Measurements from ENCODE around the gene PIM3. TPM values are rescaled to one million over a fixed set of nuclear protein-coding genes. Genes with fewer than 3 reads are reported as not detected.

The PIM3 gene
- total and polyA plus RNA-seq, 2 of the 8 experiments (the other 6 are each of a cell fraction or from before 2014, with no cell fraction given): 22.6 to 30.0 TPM

- TF ChIP-seq, protein P1, sequence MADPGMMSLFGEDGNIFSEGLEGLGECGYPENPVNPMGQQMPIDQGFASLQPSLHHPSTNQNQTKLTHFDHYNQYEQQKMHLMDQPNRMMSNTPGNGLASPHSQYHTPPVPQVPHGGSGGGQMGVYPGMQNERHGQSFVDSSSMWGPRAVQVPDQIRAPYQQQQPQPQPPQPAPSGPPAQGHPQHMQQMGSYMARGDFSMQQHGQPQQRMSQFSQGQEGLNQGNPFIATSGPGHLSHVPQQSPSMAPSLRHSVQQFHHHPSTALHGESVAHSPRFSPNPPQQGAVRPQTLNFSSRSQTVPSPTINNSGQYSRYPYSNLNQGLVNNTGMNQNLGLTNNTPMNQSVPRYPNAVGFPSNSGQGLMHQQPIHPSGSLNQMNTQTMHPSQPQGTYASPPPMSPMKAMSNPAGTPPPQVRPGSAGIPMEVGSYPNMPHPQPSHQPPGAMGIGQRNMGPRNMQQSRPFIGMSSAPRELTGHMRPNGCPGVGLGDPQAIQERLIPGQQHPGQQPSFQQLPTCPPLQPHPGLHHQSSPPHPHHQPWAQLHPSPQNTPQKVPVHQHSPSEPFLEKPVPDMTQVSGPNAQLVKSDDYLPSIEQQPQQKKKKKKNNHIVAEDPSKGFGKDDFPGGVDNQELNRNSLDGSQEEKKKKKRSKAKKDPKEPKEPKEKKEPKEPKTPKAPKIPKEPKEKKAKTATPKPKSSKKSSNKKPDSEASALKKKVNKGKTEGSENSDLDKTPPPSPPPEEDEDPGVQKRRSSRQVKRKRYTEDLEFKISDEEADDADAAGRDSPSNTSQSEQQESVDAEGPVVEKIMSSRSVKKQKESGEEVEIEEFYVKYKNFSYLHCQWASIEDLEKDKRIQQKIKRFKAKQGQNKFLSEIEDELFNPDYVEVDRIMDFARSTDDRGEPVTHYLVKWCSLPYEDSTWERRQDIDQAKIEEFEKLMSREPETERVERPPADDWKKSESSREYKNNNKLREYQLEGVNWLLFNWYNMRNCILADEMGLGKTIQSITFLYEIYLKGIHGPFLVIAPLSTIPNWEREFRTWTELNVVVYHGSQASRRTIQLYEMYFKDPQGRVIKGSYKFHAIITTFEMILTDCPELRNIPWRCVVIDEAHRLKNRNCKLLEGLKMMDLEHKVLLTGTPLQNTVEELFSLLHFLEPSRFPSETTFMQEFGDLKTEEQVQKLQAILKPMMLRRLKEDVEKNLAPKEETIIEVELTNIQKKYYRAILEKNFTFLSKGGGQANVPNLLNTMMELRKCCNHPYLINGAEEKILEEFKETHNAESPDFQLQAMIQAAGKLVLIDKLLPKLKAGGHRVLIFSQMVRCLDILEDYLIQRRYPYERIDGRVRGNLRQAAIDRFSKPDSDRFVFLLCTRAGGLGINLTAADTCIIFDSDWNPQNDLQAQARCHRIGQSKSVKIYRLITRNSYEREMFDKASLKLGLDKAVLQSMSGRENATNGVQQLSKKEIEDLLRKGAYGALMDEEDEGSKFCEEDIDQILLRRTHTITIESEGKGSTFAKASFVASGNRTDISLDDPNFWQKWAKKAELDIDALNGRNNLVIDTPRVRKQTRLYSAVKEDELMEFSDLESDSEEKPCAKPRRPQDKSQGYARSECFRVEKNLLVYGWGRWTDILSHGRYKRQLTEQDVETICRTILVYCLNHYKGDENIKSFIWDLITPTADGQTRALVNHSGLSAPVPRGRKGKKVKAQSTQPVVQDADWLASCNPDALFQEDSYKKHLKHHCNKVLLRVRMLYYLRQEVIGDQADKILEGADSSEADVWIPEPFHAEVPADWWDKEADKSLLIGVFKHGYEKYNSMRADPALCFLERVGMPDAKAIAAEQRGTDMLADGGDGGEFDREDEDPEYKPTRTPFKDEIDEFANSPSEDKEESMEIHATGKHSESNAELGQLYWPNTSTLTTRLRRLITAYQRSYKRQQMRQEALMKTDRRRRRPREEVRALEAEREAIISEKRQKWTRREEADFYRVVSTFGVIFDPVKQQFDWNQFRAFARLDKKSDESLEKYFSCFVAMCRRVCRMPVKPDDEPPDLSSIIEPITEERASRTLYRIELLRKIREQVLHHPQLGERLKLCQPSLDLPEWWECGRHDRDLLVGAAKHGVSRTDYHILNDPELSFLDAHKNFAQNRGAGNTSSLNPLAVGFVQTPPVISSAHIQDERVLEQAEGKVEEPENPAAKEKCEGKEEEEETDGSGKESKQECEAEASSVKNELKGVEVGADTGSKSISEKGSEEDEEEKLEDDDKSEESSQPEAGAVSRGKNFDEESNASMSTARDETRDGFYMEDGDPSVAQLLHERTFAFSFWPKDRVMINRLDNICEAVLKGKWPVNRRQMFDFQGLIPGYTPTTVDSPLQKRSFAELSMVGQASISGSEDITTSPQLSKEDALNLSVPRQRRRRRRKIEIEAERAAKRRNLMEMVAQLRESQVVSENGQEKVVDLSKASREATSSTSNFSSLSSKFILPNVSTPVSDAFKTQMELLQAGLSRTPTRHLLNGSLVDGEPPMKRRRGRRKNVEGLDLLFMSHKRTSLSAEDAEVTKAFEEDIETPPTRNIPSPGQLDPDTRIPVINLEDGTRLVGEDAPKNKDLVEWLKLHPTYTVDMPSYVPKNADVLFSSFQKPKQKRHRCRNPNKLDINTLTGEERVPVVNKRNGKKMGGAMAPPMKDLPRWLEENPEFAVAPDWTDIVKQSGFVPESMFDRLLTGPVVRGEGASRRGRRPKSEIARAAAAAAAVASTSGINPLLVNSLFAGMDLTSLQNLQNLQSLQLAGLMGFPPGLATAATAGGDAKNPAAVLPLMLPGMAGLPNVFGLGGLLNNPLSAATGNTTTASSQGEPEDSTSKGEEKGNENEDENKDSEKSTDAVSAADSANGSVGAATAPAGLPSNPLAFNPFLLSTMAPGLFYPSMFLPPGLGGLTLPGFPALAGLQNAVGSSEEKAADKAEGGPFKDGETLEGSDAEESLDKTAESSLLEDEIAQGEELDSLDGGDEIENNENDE (IDR thresholded peaks at IDR 0.05; ENCODE audit: insufficient replicate concordance, low read length): no peak
- TF ChIP-seq BCL11A (IDR thresholded peaks at IDR 0.05; ENCODE audit: low read depth in 2 of 2, low read length in 2 of 2): no peak
Measured at GRCh38 chr22:49950396-49950994, 10.1 kb upstream of the PIM3 start (continued).

Measured in H1 (cell line).